Stomach (tissue), 4 donors: ENCODE data around the gene NFXL1.
A peak's percentile ranks its signal among the peaks of the same experiment; 100 is the strongest.

ENCODE experiments used
- EP300 ChIP-seq: sonication (generic); formaldehyde crosslinking; IDR thresholded peaks from one replicate; pipeline ENCODE4 v1.6.1; 2017; ENCODE audit warnings: antibody characterized with exemption
- POLR2A ChIP-seq, 4 donors: fragments of 450-650 bp; IDR thresholded peaks; one replicate each; pipeline ENCODE4 v1.6.1; 2016; ENCODE audit warnings: antibody characterized with exemption in 4 of 4, control low read depth in 2 of 4, mild to moderate bottlenecking in 1 of 4, moderate library complexity in 1 of 4
- POLR2AphosphoS5 ChIP-seq, 3 donors: sonication (generic); formaldehyde crosslinking; IDR thresholded peaks; one replicate each; pipeline ENCODE4 v1.6.1; 2016; ENCODE audit warnings: antibody characterized with exemption in 3 of 3
- TF ChIP-seq, protein P1 (sequence below), 7 experiments: fragments of 450-650 bp in 4 of 7; fragments of 200-600 bp in 3 of 7; sonication (generic) in 3 of 7; IDR thresholded peaks; one replicate each; pipeline ENCODE4 v1.5.1; 2016 to 2019; ENCODE audit warnings: antibody characterized with exemption in 7 of 7, control low read depth in 2 of 7, mild to moderate bottlenecking in 1 of 7

DNA sequence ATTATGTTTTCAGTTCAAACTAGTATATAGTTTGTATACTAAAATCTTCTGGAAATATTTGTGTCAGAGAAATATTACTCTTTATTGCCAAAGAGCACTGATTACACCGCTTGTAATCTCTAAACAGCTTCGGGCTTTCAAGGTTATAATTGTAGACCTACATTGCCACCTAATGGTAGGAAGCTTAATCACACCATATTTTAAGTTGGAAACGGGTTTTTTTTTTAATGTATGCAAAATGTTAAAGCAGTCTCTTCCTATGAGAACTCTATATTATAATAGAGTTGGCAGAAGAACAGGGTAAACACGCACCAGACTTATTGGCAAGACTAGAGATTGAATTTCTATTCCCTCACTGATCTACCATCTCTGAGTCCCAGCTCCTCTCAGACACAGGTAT, 19.5 kb upstream of the NFXL1 start:
- TF ChIP-seq, protein P1, sequence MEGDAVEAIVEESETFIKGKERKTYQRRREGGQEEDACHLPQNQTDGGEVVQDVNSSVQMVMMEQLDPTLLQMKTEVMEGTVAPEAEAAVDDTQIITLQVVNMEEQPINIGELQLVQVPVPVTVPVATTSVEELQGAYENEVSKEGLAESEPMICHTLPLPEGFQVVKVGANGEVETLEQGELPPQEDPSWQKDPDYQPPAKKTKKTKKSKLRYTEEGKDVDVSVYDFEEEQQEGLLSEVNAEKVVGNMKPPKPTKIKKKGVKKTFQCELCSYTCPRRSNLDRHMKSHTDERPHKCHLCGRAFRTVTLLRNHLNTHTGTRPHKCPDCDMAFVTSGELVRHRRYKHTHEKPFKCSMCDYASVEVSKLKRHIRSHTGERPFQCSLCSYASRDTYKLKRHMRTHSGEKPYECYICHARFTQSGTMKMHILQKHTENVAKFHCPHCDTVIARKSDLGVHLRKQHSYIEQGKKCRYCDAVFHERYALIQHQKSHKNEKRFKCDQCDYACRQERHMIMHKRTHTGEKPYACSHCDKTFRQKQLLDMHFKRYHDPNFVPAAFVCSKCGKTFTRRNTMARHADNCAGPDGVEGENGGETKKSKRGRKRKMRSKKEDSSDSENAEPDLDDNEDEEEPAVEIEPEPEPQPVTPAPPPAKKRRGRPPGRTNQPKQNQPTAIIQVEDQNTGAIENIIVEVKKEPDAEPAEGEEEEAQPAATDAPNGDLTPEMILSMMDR (IDR thresholded peaks at IDR 0.05), result peak in 5 of 7 experiments; percentile 32 to 64 (median 43)
- TF ChIP-seq POLR2AphosphoS5 (IDR thresholded peaks at IDR 0.05), result no peak
- no peak for TF ChIP-seq POLR2A (IDR thresholded peaks at IDR 0.05)
- no peak for TF ChIP-seq EP300
